Keratinocyte (primary cell): Measurements from ENCODE around the gene ORMDL3.

Source experiments
- EZH2 ChIP-seq: IDR thresholded peaks from one replicate; pipeline ENCODE4 v1.6.1; 2012; ENCODE audit warnings: inconsistent platforms, mild to moderate bottlenecking, low read length, moderate library complexity
- TF ChIP-seq, protein P1 (sequence below), 3 experiments: IDR thresholded peaks in 1 of 3; conservative IDR thresholded peaks in 1 of 3; optimal IDR thresholded peaks in 1 of 3; 2 replicates in 2 of 3; 3 replicates in 1 of 3; pipeline versions ENCODE3 to v1.5.1; 2011; ENCODE audit warnings: low read length in 3 of 3, mild to moderate bottlenecking in 3 of 3, moderate library complexity in 2 of 3, control low read depth in 1 of 3, inconsistent platforms in 1 of 3; ENCODE audit not compliant: insufficient read depth in 2 of 3; ENCODE audit errors: extremely low read depth in 1 of 3

GRCh38 chr17:39963829-39964228 lies 36.4 kb upstream of the ORMDL3 start:
- TF ChIP-seq, protein P1, sequence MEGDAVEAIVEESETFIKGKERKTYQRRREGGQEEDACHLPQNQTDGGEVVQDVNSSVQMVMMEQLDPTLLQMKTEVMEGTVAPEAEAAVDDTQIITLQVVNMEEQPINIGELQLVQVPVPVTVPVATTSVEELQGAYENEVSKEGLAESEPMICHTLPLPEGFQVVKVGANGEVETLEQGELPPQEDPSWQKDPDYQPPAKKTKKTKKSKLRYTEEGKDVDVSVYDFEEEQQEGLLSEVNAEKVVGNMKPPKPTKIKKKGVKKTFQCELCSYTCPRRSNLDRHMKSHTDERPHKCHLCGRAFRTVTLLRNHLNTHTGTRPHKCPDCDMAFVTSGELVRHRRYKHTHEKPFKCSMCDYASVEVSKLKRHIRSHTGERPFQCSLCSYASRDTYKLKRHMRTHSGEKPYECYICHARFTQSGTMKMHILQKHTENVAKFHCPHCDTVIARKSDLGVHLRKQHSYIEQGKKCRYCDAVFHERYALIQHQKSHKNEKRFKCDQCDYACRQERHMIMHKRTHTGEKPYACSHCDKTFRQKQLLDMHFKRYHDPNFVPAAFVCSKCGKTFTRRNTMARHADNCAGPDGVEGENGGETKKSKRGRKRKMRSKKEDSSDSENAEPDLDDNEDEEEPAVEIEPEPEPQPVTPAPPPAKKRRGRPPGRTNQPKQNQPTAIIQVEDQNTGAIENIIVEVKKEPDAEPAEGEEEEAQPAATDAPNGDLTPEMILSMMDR (optimal IDR thresholded peaks at IDR 0.05 in 1 of 3, IDR thresholded peaks at IDR 0.05 in 1 of 3, conservative IDR thresholded peaks at IDR 0.05 in 1 of 3; ENCODE audit: extremely low read depth in 1 of 3, insufficient read depth in 2 of 3, low read length in 3 of 3): no peak
- TF ChIP-seq EZH2: no peak
